RWPE1 (cell line): Measurements from ENCODE around the gene SLC12A7.

Experiments used
- CTCF ChIA-PET: fragments of 350-600 bp; sonication (Branson Sonifier 250); formaldehyde crosslinking; extraction: SDS; loops from one replicate; lab custom pipeline; 2021; lab: Yijun Ruan, JAX
- POLR2A ChIA-PET: fragments of 400-600 bp; formaldehyde crosslinking; extraction: SDS; loops from one replicate; lab custom pipeline; 2020; ENCODE audit warnings: antibody characterized with exemption; ENCODE audit not compliant: low non-redundant PET; lab: Yijun Ruan, JAX
- DNase-seq: peaks from one replicate; pipeline ENCODE4 v3.0.0; 2012; ENCODE audit warnings: low spot score
- H3K27ac ChIP-seq: fragments of 450-650 bp; 2 replicates; pipeline ENCODE4 v1.5.1; 2017
- TF ChIP-seq, protein P1 (sequence below): fragments of 450-650 bp; conservative IDR thresholded peaks from 2 replicates; pipeline ENCODE4 v1.5.1; 2017; ENCODE audit warnings: low read depth, mild to moderate bottlenecking

SLC12A7 gene

DNA sequence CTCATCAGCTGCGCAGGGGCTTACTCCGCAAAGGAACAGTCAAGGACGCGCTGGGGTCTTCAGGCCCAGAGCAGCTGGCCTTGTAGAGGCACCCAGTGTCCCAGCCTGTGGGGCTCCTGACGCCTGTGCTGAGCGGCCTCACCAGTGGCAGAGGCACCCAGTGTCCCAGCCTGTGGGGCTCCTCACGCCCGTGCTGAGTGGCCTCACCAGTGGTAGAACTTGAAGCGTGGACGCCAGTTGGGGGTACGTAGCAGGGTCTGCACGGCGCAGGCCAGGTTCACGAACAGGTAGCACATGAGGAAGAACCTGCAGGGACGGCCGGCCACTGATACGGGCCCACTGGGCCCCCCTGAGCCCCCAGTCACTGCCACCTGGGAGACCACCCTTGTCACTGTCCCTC, 35.9 kb downstream of the SLC12A7 start:
- peak overlapping the region; percentile 58 for H3K27ac ChIP-seq
- POLR2A ChIA-PET: no interaction called here
- no peak for DNase-seq
- TF ChIP-seq, protein P1, sequence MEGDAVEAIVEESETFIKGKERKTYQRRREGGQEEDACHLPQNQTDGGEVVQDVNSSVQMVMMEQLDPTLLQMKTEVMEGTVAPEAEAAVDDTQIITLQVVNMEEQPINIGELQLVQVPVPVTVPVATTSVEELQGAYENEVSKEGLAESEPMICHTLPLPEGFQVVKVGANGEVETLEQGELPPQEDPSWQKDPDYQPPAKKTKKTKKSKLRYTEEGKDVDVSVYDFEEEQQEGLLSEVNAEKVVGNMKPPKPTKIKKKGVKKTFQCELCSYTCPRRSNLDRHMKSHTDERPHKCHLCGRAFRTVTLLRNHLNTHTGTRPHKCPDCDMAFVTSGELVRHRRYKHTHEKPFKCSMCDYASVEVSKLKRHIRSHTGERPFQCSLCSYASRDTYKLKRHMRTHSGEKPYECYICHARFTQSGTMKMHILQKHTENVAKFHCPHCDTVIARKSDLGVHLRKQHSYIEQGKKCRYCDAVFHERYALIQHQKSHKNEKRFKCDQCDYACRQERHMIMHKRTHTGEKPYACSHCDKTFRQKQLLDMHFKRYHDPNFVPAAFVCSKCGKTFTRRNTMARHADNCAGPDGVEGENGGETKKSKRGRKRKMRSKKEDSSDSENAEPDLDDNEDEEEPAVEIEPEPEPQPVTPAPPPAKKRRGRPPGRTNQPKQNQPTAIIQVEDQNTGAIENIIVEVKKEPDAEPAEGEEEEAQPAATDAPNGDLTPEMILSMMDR: no peak
- CTCF ChIA-PET: no interaction called here

DNA sequence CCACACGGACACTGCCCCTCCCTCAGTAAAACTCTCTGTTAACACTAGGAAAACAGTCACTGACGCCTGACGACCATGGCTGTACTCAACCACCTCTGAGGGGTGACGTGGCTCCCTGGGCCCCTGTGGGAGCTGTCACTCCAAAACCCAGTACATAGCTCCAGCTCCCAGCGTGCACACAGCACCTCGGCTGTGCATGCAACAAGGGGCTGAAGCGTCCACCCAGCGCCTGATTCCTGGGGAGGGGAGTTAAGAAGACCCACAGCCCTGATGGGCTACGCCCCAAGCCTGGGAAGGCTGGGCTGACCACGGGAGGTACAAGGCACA, 36.3 kb downstream of the SLC12A7 start:
- peak overlapping the region; percentile 58 for H3K27ac ChIP-seq
- ChIA-PET POLR2A (no interaction called here), CTCF (no interaction called here)
- TF ChIP-seq, protein P1: no peak
- DNase-seq: no peak

DNA sequence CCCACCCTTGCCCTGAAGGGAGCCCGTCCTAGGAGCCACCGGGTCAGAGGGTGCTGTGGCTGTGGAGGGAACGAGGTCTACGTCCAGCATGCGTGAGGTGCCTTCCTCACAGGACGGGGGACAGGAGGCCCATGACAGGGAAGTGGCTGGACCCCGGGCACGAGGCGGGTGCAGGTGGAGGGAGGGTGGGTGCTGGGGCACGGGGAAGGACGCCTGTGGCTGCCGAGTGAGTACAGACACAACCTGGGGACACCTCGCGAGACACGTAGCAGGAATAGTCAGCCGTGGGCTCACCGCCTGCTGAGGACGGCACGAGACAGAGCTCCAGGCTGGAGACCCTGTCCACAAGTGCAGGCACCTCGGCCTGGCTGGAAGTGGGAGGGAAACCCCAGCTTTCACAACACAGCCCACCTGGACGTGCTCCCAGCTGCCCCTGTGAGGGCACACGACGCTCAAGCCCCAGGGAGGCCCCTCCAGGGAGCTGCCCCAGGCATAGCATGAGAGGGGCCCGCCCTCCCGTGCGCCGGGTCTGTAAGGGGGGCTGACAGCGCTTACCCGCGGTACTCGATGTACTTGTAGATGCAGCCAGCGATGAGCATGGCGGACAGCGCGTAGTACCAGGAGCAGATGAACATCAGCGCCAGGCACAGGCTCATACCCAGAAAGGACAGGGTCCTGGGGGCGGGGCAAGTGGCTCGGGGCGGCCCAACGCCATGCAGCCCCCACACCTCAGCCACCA, 36.9 kb downstream of the SLC12A7 start:
- no peak for DNase-seq
- peak overlapping the region; percentile 58 for H3K27ac ChIP-seq
- TF ChIP-seq, protein P1: no peak
- POLR2A ChIA-PET: no interaction called here
- CTCF ChIA-PET: no interaction called here

DNA sequence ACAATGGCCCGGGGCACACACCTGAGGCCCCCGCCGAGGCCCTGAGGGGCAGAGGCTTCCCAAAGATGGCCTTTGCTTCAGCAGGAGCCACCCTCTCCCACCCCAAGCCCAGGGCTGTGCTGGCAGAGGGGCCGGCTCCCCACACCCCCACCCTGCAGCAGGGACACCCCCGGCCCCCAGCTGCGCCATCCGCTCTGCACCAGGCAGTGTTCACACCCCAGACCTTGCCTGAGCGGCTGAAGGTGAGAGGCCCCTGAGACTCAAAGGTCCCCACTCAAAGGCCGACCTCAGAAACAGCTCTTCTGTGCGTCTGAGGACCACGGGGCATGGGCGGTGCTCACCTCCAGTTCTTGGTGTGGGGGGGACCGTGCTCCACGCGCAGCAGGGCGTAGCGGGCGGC, 37.6 kb downstream of the SLC12A7 start:
- DNase-seq: no peak
- POLR2A ChIA-PET: no interaction called here
- TF ChIP-seq, protein P1: no peak
- H3K27ac ChIP-seq: peak overlapping the region; percentile 58; the same call in 1 of the 2 replicates
- CTCF ChIA-PET: no interaction called here

DNA sequence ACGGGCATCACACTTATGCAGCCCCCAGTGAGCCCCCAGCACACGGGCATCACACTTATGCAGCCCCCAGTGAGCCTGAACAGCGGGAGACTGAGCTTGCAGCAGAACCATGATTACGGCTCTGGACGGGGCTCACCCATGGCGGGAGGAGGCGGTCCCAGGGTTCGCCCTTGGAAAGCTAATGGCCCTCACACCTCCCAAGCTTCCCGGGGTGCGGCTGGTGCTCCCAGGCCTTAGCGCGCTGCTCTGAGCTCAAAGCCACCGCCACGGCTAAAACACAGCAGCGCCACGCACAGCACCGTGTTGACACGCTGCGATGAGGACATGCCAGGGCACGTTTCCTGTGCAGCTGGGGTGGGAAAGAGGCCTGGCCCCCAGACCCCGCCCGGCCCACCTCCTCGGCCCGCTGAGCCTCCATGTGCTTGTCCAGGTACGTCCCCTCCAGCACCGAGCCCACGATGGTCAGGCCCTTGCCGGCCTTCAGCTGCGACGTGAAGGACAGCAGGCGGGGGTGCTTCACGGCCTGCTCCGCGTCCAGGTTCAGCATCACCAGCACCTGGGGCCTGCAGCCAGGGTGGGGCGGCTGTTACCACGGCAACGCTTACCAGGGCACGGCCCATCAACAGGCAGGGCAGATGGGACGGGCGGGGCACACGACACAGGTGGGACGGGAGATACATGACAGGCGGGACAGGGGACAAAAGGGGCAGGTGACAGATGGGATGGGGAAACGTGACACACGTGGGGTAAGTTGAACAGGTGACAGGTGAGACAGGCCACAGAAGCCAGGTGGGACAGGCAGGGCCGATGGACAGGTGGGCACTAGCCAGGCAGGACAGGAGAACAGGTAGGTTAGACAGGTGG, 38.4 kb downstream of the SLC12A7 start:
- ChIA-PET CTCF (no interaction called here), POLR2A (no interaction called here)
- no peak for DNase-seq
- TF ChIP-seq, protein P1: no peak
- peak overlapping the region; percentile 58 for H3K27ac ChIP-seq

DNA sequence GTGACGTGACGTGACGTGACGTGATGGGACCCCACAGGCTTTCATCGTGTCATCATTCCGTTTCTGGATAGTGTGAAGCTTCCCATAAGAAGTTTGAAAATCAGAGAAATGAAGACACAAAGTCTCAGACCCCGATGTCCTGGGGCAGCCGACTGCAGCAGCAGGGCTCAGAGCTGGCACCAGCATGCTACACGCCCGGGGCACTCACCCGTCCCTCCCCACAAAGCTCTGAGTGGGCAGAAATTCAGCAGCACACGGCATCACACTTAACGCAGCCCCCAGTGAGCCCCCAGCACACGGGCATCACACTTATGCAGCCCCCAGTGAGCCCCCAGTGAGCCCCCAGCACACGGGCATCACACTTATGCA, 42.2 kb downstream of the SLC12A7 start:
- ChIA-PET POLR2A (no interaction called here), CTCF (no interaction called here)
- DNase-seq: no peak
- H3K27ac ChIP-seq: 0 out of 2 replicates have a peak overlapping the region, but pooled peaks have one; percentile 11
- TF ChIP-seq, protein P1: no peak
